HG03135 (cell line): ENCODE data around the gene C10orf120.

Experiments used
- ATAC-seq: cut with Tn5 transposase; IDR thresholded peaks from one replicate; pipeline ENCODE4 v1.9.1; 2021; ENCODE audit warnings: mild to moderate bottlenecking, moderate library complexity; ENCODE audit not compliant: unreplicated experiment

The C10orf120 gene

DNA sequence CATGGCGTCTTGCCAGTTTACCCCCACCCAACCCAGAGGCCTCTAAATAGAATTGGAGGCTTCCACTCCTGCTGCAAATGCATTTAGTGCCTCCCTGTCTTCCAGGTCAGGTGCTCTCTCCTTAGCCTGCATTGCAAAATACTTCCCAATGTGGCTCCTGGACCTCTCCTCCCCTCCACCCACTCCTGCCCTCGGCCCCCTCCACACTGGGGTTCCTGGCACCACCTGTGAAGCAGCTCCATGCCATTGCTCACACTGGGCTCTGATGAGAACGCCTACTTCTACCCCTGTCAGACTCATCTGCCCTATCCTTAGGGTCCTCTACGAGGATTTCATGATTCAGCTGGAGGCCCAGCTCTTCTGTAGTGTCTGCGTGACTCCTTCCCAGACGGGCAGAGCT lies 37.4 kb downstream of the C10orf120 start:
- ATAC-seq = no peak

DNA sequence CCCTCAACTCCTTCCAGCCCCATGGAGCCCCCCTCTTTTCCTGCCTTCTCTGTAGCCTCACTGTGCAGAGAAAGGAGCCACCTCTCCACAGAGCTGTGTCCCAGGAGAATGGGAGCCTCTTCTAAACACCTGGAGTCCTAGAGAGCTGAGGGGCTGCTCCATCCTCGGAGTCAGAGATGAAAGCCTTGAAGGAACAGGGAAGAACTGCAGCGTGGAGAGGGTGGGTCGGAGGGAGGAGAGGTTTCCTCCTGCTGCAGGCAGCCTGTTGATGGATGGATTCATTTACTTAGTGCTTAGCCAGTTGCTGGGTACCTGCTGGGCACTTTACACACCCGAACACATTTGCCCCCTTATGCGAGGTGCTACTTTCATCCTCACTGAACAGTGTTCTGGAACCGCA lies 39.0 kb downstream of the C10orf120 start:
- no peak for ATAC-seq

DNA sequence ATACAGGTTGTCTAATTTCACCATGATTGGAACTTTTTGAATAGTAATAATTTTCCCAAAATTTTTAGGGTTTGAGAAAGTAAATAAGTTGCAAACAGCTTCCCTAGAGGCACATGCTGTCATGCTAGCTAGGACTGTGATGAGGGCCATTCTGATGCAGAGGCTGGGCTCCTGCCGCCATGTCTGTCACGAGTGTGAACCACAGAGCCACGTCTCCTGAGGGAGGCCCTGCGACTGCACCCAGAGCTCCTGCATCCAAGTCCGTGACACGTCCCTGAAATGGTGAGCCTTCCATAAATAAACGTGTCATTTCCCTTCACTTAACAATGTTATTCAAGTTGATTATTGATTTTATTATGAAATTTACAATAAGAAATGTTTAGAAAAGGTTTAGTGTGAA lies 40.0 kb downstream of the C10orf120 start:
- ATAC-seq = no peak

DNA sequence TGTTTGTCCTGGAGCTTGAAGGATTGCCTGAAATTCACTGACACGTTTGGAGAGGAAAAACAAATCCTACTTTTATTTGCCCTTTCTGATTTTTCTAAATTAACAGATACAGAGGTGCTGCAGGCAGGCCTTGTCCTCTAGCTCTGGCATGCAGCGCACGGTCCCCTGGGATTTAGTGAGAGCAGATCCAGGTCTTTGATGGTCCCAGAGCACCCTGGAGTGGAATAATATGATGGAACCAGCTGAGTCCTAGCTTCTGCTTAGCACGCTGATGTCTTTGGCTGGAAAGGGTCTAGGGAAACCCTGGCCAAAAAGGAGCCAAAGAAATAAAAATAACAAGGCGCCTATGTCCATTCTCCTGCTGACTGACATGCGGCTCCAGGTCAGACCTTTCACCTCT lies 40.5 kb downstream of the C10orf120 start:
- ATAC-seq = no peak

DNA sequence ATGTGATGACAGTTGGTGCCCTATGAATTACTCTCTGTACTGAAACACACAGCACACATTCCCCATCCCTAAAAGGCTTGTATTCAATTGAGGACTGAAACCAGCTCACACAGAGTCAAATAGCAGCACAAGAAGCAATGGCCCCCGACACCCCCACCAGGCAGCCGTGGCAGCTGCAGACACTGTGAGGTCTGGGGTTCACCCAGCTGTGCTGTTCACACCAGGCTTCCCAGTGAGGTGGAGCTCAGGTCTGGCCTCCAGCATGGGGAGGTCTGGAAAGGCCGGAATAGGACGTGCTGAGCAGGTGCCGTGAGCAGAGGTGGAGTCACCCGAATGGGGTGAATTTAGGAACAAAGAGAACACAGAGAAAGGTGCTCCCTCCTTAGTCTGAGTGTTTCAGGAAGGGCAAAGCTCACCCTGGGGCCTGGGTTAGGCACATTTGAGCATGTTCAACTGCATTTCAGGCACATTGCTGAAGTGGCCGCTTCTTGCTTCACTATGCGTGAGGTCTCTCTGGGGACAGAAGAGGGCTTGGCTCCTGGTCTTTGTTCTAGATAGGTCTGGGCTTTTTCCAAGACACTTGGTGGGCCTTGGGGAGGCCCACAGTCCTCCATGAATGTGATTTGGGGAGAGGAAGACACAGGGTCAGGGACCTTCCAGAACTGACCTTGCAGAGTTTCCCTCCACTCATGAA lies 41.1 kb downstream of the C10orf120 start:
- no peak for ATAC-seq

DNA sequence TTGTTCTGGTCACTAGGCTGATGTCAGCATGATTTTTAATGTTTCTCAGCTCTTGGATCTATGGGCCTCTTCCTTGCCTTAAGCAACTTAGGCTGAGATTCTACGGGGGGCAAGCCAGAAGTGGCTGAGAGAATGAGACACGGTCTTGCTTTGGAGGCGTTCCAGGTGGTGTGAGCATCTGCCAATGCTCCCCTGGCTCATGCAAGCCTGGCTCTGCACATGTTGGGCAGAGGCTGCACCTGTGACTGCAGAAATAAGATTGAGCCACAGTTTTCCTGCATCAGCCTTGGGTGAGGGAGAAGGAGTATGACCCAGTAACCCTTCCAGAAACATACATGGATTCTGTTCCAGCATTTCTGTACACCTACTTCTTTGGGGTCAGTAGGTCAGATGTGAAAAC lies 41.9 kb downstream of the C10orf120 start:
- ATAC-seq = no peak

DNA sequence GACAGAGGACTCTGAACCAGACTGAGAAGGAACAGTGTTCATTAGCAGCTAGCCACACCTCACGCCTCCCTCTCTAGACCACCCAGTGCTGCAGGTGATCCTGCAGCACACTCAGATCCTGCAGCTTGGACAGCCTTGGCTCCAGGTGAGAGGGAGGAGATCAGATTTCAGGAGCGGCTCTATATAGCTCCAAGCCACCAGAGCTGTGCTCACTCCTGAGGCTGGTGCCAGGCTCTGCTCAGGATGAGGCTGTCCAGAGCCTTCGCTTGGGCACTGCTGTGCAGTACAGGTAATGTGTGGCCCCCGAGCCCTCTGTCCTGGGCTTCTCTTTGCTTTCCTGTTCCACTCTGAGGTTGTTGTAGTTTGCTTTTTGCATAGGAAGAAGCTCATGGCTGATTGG lies 42.4 kb downstream of the C10orf120 start:
- ATAC-seq = no peak

DNA sequence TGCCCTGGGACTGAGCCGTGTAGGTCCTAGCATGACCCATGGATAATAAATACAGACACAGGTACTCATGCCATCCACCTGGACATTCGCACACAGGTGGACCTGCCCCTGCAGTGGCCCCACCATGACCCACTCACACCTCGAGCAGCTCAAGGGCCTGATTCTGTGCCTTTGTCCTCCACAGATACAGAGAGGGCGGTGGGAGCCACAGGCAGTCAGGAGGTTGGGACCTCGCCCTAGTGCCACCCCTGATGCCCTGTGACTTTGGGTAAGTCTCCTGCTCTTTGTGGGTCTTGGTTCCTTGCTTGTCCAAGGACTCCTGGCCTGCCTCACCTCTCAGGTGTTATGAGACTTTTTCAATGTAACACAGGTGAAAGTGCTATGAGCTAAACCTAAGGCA lies 42.9 kb downstream of the C10orf120 start:
- no peak for ATAC-seq

DNA sequence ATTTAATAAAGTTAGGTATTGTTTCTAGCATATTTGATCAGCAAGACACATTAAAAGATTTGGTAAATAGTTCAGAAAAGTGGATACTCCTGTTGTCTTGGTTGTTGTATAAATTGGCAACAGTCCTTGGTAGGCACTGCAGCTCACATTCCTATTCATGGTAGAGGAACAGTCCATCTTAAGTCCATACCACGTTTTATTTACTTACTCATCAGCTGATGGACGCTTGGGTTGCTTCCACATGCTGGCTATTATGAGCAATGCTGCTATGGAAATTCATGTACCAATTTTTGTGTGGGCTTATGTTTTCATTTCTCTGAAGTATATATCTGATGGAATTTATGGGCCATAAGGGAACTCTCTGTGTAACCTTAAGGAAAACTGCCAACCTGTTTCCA lies 43.3 kb downstream of the C10orf120 start:
- ATAC-seq = no peak

DNA sequence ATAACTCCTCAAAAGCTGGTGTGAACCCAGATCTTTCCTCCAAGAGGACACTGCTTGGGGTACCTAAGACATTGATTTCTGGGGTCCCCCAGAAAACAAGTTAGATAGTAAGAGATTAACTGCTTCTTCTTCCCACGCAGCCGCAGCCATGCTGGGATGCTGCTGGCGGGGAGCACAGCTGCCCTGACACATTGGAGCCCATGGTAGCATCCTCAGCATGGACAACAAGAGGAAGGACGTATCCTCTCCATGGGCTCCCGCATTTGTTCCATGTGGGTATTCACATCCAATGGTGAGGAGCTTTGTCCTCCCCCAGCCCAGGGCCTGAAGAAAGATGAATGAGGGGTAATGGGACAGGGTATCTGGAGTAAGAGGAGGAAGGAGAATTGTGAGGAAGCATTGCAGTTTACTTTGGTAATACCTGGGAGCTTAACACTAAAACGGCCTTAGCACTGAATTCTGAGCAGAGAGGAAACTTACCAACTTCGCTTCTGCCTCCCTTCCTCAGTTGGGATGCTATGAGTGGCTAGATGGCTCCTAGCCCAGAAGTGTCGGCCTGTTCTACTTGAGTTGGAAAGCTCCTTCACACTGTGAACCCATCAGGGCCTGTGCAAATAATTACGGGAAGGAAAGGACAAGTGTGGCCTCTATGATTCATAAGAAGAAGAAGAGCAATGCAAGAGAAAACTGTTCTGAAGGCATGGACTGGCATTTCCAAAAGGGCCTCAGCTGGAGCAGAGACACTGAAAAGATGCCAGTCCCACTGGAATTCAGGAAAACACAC lies 43.9 kb downstream of the C10orf120 start:
- ATAC-seq = no peak

DNA sequence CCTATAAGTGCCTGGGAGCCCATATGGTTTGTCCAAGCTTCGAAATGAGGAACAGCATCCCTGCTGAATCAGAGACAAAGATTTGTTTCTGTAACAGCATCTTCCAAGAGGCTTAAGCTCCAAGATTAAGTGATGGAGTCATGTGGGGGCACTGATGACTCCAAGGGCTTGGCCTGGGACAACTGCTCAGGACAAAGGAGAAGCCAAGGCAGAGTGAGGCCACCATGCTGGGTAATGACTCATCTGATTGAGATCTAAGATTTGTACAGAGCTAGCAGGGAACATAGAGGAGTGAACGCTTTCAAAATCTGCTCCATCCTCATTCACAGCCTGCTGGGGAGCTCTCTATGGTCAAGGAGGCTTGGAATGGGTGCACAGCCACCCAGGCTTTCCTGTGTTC lies 49.3 kb downstream of the C10orf120 start:
- no peak for ATAC-seq

DNA sequence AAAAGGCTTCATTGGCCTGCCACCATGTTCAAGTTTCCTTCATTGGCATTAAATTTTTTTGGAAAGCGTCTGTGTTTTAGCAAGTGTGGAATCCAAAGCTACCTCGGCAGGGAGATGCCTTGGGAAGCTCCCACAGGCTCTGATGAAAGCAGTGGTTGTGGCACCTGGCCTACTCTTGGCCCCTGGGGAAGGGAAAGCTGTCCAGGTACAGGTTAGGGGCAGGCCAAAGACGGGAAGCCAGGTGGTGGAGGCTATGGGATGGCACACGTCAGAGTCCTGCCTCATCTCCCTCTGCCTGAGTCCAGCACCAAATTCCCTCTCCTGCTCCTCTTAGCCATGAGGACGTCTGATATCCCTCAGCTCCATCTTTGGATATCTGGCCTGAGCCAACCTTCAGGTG lies 49.7 kb downstream of the C10orf120 start:
- ATAC-seq = no peak

DNA sequence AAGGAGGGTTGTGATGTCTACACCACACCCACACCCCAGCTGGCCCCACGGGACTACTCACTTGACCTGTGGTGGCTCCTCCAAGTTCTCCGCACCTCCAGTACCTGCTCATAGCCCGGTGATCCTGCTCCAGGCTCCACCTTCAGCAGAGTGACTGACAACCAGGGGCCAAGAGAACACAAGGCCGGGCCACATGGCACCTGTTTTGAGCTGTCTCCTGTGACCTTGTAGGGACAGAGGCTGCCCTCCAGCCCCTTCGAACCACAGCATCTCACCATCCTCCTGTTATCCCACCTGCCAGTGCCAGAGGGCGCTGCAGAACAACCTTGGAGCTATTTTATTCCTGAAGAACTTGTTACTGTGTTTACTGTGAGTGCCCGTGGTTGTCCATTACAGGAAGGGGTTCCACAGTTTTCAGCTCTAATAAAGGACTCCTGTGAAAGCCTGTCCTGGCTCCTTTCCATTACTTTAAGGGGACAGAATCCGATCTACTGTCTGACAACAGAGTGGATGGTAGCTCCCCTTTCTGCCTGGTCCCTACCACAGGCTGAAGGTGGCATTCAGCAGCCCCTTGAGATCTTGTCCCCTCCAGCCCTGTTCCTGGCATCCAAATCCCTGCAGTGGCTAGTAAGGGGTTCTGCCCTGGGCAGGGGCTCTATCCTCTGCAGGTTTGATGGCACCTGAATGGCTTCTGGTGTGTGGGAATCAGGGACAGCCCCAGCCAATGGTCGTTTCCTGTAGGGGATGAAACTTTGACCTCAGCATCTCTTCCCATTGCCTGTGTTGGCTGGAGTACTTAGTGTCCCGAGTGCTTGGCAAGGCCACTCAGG lies 50.8 kb downstream of the C10orf120 start:
- no peak for ATAC-seq
